SU-DHL-6 (cell line): Measurements from ENCODE around the gene HOXA7.

Experiments used
- CTCF ChIP-seq: fragments of 200-600 bp; sonication (generic); IDR thresholded peaks from one replicate; pipeline ENCODE4 v1.5.1; 2017; ENCODE audit warnings: antibody characterized with exemption, mild to moderate bottlenecking, low read length, moderate library complexity; ENCODE audit not compliant: insufficient read depth, poor library complexity, severe bottlenecking
- EZH2phosphoT487 ChIP-seq: fragments of 200-600 bp; sonication (generic), shearing (Covaris generic); conservative IDR thresholded peaks from 2 replicates; pipeline ENCODE4 v1.6.1; 2018; ENCODE audit warnings: mild to moderate bottlenecking, antibody characterized with exemption, low read length, moderate library complexity, mixed read lengths

- TF ChIP-seq EZH2phosphoT487 (no peak), CTCF (no peak)
Measured at GRCh38 chr7:27181795-27182275, 25.4 kb upstream of the HOXA7 start.
